GM21528 (cell line): ENCODE results near the gene RHCE.
"Not testable (repeated sequence)": the region's sequence is repeated elsewhere in the genome, so short reads cannot be mapped to it uniquely, and the experiment has no call there.

Source experiments
- ATAC-seq: cut with Tn5 transposase; IDR thresholded peaks from one replicate; pipeline ENCODE4 v1.9.1; 2021; ENCODE audit warnings: mild to moderate bottlenecking, moderate library complexity; ENCODE audit not compliant: unreplicated experiment, low FRiP score

Gene RHCE

DNA sequence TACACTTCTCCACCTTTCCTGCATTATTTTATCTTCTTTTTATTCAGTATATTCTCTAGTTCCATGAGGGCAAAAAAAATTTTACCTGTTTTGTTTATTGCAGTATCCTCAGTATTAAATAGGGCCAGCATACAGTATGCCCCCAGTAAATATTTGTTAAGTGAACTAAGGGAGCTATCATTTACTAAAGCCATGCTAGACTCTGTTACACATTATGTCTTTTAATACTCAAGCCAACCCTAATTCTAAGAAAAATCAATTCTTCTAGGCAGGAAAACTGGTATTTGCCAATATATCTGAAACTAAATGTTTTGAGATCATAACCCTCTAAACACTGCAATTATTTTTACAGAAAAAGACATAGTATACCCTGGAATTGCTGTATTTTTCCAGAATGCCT is 64.2 kb downstream of the RHCE start:
- ATAC-seq = no peak

DNA sequence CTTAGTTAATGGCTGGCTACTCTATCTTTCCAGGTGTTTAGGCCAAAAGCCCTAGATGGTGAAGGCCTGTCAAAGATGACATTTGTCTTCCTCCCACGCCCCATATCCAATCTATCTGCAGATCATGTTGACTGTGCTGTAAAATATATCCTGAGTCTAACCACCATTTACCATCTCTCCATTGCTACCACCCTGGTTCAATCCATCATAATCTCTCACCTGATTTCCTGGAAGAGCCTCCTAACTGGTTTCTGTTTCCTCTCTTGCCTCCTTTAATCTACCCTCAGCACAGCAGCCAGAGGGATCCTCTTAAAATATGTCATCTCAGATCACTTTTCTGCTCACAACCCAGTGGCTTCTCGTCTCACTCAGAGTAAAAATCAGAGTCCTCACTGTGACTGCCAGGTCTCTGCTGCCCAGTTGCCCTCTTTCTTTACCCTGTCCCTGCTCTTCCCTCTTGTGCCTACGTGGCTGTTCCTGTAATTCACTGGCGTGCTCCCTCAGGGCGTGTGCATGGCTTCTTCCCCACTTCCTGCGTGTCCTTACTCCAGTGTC is 64.7 kb downstream of the RHCE start:
- ATAC-seq = no peak

DNA sequence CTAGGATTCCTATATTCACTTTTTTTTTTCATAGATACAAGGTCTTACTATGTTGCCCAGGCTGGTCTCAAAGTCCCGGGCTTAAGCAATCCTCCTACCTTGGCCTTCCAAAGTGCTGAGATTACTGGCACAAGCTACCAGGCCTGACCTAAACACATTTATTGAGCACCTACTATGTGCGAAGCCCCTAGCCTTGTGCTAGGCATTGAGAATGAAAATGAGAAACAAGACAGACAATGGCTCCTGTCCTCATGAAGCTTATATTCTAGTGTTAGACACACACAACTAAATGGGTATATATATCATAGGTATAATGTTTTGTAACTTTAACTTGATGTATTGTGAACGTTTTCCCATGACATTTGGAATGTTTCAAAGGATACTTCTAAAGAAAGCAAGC is 71.0 kb downstream of the RHCE start:
- ATAC-seq = no peak

DNA sequence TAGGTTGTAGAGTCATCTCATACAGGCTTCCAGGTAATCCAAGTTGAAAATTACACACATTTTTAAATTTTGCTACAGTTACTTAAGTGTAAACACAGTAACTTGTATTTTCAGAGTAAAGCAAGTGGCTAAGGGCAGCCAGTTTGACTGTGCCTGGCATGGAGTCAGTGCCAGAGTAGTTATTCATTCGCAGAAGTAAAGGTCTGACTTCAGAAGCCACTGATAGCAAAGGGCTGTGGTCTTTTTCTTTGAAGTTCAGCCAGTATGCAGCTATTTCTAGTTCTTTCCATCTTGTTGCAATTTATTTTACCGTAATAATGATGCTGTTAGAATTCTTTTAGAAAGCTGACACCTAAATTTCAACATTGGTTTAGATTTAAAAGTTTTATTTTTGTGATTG is 73.1 kb downstream of the RHCE start:
- ATAC-seq = no peak

DNA sequence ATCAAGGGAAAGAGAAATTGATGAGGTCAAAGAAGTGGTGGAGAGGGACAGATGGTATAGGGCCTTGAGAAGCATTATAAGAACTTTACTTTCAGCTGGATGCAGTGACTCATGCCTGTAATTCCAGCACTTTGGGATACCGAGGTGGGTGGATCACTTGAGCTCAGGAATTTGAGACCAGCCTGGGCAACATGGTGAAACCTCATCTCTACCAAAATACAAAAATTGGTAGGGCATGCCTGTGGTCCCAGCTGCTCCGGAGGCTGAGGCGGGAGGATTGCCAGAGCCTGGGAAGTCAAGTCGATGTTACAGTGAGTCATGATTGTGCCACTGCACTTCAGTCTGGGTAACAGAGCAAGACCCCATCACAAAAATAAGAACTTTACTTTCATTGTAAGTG is 76.8 kb downstream of the RHCE start:
- no peak for ATAC-seq

DNA sequence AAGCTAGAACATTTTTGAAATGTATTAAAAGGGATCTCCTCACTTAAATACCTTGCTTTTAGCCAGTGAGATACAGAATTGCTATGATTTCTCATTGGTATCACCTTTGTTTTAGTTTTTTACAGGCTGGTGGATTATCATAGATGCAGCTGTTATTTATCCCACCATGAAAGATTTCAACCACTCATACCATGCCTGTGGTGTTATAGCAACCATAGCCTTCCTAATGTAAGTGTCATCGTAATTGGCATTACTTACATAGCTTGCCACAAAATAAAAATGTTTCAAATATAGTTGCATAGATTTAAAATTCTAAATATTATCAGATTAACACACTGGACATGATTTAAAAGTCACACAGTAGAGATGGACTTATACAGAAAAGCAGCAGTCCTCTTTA is 77.8 kb downstream of the RHCE start:
- no peak for ATAC-seq

DNA sequence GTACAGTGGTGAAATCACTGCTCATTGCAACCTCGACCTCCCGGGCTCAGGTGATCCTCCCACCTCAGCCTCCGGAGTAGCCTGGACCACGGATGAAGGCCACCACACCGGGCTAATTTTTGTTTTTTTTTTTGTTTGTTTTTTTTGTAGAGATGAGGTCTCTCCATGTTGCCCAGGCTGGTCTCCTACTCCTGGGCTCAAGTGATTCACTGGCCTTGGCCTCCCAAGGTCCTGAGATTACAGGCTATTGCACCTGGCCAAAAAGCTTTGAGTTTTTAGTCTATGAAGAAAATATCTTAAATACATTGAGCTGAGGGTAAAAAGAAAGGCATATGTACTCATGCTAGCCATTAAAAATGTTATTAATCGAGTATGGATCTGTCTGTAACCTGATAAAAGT is 78.9 kb downstream of the RHCE start:
- no peak for ATAC-seq

DNA sequence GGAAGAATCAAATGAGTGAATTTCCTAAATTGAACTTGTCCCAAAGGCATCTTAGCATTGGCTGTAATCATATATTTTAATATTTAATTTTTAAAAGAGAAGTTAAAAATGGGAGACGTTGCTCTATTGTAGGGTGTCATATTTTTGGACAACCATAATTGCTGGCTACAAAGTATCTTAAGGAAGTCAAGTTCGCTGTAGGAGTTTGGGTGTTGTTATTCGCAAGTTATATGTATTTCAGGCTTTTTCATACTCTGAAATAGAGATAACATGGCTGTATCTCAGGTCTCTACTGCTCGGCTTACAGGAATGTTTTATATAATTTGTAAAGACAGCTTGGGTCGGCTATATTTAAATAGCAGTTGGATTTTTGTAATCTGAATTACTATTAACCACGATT is 81.6 kb downstream of the RHCE start:
- no peak for ATAC-seq

DNA sequence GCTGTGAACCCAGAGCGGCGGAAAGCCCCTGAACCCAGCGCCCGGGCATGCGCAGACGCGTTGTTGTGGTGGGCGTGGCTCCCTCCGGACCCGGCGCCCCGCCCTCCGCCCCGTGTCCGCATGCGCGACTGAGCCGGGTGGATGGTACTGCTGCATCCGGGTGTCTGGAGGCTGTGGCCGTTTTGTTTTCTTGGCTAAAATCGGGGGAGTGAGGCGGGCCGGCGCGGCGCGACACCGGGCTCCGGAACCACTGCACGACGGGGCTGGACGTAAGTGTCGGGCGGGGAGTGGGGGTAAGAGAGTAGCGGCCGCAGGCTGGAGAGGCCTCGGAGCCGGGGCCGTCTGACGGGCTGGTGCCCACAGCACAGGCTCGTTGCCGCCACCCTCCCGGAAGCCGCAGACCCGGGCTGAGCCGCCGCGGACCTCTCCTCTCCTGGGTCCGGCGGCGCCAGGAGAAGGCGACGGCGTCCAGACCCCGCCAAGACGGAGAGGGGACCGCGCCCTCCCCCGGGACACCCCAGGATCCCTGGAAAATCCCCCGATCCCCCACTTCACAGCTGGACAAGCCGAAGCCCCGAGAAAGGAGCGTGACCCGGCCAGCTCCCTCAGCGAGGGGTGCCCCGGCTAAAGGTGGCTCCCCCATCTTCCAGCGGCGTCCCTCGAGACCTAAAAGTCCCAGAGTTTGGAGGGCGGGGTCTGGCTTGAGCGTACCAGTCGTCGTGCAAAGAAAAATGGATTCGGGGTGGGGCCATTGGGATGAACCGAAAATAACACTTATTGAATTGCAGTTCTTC is 82.2 kb downstream of the RHCE start, which contains the start of gene TMEM50A:
Gene TMEM50A, plus strand, starts transcription at position 147 of the 794 bp plus-strand sequence. CDS start 2,153 bp downstream, outside the sequence.
- peak; percentile 78 for ATAC-seq

DNA sequence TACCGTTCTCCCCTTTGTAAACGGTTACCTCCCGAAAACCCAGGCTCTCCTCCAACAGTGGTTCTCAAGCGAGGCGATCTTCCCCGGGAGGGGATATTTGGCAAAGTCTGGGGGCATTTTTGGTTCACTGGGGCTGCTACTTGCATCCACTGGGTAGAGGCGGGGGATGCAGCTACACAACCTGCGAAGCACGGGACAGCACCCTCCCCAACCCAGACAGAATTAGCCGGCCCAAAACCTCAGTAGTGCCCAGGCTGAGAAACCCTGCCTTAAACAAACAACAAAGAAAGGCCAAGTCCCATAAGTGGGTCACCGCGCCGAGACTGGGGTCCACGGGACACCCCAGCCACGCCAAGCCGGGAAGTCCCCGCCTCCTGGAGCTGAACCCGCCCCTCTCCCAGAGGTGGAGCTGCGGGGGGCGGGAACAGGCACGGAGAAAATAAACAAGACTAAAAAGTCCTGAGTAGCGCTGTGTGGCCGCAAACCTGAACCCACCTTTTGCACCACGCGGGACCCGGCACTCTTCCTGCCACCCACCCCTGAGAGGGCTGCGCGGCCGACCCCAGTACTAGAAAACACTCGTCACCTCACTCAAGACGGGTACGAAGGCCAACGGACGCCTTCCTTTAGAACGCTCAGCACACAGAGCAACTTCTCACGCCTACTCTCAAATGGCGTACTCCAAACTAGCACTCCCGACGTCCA is 83.0 kb downstream of the RHCE start:
- ATAC-seq = peak; percentile 38

DNA sequence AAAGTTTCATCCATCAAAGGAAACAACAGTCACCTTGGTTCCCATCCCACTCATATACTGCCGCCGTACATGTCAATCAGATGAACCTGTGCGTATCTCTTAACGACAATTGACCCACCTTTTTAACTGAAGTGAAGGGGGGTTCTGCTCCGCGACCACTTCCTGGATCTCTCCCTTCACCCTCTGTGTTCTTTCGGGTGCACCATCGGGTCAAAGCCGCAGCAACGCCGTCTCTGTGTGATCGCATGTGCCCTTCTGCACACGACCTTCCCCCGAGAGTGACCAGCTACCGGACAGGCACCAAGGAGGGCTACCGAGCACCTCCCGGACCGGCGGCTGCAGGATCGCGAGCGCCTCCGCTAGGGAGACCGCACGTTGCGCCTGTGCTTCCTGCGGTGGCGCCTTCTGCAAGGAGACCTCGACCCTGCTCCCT is 83.7 kb downstream of the RHCE start:
- peak; percentile 26 for ATAC-seq

DNA sequence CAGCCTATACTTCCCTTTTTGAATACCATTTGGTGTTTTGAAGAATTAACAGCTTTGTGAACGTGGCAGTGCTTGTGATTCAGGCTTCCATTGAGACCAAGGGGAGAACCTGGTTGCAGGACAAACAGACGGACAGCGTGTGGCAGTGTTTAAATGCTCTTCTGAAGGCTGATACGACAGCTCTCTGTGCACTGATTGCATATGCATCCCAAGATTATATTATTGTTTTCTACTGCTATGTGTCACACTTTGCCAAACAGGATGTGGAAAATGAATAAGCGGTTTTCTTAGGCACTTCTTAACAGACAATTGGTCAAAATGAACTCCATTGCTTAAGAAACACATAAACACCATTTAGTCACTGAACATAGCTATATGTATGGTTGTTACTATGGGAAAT is 90.7 kb downstream of the RHCE start:
- not testable (repeated sequence) for ATAC-seq

DNA sequence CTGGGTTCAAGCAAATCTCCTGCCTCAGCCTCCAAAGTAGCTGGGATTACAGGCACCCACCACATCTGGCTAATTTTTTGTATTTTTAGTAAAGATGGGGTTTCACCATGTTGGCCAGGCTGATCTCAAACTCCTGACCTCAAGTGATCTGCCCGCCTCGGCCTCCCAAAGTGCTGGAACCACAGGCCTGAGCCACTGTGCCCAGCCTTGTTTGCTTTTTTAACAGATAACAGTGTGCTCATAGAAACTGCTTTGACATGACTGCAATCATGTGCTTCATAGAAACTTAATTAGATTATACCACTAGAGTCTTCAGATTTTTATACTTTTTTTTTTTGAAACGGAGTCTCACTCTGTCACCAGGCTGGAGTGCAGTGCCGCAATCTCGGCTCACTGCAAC is 91.3 kb downstream of the RHCE start:
- not testable (repeated sequence) for ATAC-seq

DNA sequence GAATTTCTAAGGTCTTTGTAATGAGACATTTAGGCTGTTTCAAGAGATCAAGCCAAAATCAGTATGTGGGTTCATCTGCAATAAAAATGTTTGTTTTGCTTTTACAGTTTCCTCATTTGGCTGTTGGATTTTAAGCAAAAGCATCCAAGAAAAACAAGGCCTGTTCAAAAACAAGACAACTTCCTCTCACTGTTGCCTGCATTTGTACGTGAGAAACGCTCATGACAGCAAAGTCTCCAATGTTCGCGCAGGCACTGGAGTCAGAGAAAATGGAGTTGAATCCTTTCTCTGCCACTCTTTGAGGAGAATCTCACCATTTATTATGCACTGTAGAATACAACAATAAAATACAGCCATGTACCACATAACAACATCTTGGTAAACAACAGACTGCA is 91.8 kb downstream of the RHCE start:
- ATAC-seq = not testable (repeated sequence)

DNA sequence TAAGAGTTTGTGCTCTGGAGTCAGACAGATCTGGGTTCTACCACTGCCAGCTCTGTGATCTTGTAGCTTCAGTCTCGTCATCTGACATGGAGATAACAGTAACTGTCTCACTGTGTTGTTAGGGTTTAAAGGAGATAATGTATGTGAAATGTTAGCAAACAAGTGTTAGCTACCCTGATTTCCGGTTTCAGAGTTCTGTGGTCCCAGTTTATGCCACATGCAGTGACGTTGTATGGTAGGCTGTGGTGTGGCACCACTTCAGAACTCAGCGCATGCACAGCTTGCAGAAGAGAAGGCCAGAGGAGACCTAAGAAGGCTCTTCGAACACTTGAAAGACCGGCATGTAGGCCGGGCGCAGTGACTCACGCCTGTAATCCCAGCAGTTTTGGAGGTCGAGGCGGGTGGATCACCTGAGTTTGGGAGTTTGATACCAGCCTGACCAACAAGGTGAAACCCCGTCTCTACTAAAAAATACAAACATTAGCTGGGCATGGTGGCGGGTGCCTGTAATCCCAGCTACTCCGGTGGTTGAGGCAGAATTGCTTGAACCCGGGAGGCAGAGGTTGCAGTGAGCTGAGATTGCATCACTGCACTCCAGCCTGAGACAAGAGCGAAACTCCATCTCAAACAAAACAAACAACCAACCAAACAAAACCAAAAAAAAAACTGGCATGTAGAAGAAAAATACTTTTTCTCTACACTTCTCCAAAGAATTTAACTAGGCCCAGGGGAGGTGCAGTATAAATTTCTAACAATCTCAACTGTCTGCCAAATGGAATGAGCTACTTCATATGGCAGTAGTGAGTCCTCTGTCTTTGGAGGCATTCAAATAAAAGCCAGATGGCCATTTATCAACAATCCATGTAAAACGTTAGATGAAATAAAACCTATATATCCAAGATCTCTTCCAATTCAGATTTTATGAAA is 92.5 kb downstream of the RHCE start:
- not testable (repeated sequence) for ATAC-seq

DNA sequence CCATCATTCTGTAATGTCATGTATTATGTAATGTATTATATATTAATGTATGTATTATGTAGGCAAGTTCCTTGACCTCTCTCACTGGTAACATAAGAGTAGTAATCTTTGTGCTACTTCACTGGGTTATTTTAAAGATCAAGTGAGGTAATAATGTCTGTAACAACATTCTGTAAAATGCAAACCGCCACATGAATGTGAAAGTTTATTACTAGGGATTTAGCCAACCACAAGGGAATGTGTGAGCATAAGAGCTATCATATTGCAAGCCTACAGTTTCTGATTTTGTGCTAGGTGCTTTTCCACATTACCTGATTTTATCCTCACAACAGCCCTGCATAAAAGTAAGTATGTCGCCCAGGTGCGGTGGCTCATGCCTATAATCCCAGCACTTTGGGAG is 96.2 kb downstream of the RHCE start:
- ATAC-seq = not testable (repeated sequence)

DNA sequence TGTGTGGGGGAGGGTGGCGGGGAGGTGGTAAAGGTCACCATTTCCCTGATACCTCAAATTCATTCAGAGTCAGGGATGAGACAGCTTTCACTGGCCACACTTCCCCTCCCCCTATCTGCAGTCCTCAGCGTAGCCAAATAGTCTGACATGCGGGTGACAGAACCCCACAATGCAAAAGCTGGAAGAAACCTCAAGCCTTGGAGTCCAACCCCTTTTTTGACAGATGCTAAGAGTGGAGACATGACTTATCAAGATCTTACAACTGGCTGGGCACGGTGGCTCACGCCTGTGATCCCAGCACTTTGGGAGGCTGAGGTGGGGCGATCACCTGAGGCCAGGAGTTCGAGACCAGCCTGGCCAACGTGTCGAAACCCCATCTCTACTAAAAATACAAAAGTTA is 98.5 kb downstream of the RHCE start:
- ATAC-seq = not testable (repeated sequence)

DNA sequence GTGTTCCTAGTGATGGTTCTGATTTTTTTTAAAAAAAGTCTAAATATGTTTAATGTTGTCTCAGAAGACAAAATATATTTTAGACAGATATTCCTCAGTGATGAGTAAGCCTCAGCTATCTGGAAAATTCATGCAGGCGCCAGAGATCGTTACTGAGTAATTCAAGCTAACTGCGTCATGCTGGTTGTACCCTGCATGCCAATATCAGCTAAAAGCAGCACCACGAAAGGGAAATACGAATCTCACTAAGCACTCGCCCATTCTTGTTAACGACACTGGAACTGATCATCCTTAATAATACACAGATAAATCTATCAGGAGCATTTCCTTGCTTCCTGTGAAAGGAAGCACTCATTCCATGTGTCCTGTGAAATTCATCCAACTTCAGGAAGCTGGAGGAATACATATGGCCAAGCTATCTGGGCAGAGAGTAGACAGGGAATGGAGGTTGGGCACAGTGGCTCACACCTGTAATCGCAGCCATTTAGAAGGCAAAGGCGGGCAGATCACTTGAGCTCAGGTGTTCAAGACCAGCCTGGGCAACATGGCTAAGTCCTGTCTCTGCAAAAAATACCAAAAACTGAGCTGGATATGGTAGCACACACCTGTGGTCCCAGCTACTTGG is 100.2 kb downstream of the RHCE start:
- ATAC-seq = not testable (repeated sequence)

DNA sequence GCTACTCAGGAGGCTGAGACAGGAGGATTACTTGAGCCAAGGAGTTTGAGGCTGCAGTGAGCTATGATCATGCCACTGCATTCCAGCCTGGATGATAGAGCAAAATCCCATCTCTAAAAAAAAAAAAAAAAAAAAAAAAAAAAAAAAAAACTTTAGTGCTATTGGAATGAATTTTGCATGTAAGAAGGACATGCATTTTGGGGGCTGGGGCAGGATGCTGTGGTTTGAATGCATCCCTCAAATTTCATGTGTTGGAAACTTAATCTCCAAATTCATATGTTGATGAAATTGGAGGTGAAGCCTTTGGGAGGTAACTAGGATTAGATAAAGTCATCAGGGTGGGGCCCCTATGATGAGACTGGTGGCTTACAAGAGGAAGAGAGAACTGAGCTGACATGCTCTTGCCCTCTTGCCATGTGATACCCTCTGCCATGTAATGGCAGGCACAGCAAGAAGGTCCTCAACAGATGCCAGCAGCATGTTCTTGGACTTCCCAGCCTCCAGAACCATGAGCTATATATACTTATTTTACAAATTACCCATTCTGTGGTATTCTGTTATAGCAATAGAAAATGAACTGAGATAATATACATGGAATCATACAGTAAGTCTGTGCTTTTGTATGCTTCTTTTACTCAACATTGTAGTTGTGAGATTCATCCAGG is 107.7 kb downstream of the RHCE start:
- not testable (repeated sequence) for ATAC-seq
